T-cell (primary cell): ENCODE data around the gene TRIM34. TPM values are rescaled to one million over a fixed set of nuclear protein-coding genes. Genes with fewer than 3 reads are reported as not detected.
"Not testable (repeated sequence)": the region's sequence is repeated elsewhere in the genome, so short reads cannot be mapped to it uniquely, and the experiment has no call there.

ENCODE experiments used
- ATAC-seq, 4 experiments: fragments of 200-7000 bp in 3 of 4; fragments of 150-1000 bp in 1 of 4; cut with Tn5 transposase; replicated peaks in 1 of 4; 1 replicate in 3 of 4; 2 replicates in 1 of 4; pipeline ENCODE4 v1.10.0; 2021; ENCODE audit warnings: moderate library complexity in 3 of 4, mild to moderate bottlenecking in 2 of 4, moderate number of reproducible peaks in 1 of 4
- CTCF ChIA-PET, 2 donors: fragments of 300-600 bp; sonication (Branson Sonifier 250); formaldehyde crosslinking; loops; one replicate each; lab custom pipeline; 2022; ENCODE audit warnings: antibody characterized with exemption in 2 of 2; lab: Charles Lee
- POLR2A ChIA-PET, 2 donors: fragments of 300-600 bp; sonication (Branson Sonifier 250); formaldehyde crosslinking; loops; one replicate each; lab custom pipeline; 2022; ENCODE audit warnings: antibody characterized with exemption in 2 of 2; lab: Charles Lee
- DNase-seq, 35 experiments: peaks; one replicate each; pipeline versions ENCODE4 v3.0.0 to v3.0.0-alpha.2; 2013 to 2023
- H3K27ac ChIP-seq: one replicate; pipeline ENCODE4 v1.5.1; 2013; ENCODE audit warnings: low read length
- H3K27me3 ChIP-seq, 2 experiments: replicated peaks in 1 of 2; 1 replicate in 1 of 2; 2 replicates in 1 of 2; pipeline versions ENCODE4 v1.6.1 to v1.7.0; 2013; ENCODE audit warnings: low read length in 1 of 2, mixed read lengths in 1 of 2; ENCODE audit not compliant: control insufficient read depth in 2 of 2, insufficient read depth in 2 of 2; ENCODE audit errors: extremely low read depth in 1 of 2
- H3K36me3 ChIP-seq, 2 donors: 1 replicate in 1 of 2; 2 replicates in 1 of 2; pipeline versions ENCODE4 v1.6.1 to v1.7.0; 2013; ENCODE audit warnings: low read length in 1 of 2; ENCODE audit not compliant: control insufficient read depth in 2 of 2, insufficient read depth in 1 of 2; ENCODE audit errors: extremely low read depth in 1 of 2
- H3K4me1 ChIP-seq, 2 experiments: 1 replicate in 1 of 2; 2 replicates in 1 of 2; pipeline versions ENCODE4 v1.6.1 to v1.7.0; 2013; ENCODE audit warnings: low read length in 2 of 2, mixed read lengths in 1 of 2; ENCODE audit not compliant: insufficient read depth in 2 of 2, control insufficient read depth in 1 of 2; ENCODE audit errors: extremely low read depth in 1 of 2
- H3K4me3 ChIP-seq, 2 donors: 1 replicate in 1 of 2; 2 replicates in 1 of 2; pipeline versions ENCODE4 v1.5.1 to v1.7.0; 2013; ENCODE audit warnings: mild to moderate bottlenecking in 2 of 2, low read length in 1 of 2, moderate library complexity in 1 of 2; ENCODE audit not compliant: control insufficient read depth in 1 of 2; ENCODE audit errors: extremely low read depth in 1 of 2
- H3K9me3 ChIP-seq: 2 replicates; pipeline ENCODE4 v1.7.0; 2013
- H3K27ac Mint-ChIP-seq, 2 donors: one replicate each; pipeline ENCODE4 v1.8.0; 2020 to 2021; ENCODE audit warnings: mild to moderate bottlenecking in 2 of 2, mixed read lengths in 2 of 2
- H3K27me3 Mint-ChIP-seq, 2 donors: one replicate each; pipeline ENCODE4 v1.8.0; 2021 to 2022; ENCODE audit warnings: mixed read lengths in 2 of 2
- H3K36me3 Mint-ChIP-seq: one replicate; pipeline ENCODE4 v1.8.0; 2021; ENCODE audit warnings: mixed read lengths
- H3K4me1 Mint-ChIP-seq, 3 donors: one replicate each; pipeline ENCODE4 v1.8.0; 2020 to 2022; ENCODE audit warnings: mixed read lengths in 3 of 3, mild to moderate bottlenecking in 1 of 3
- H3K4me3 Mint-ChIP-seq, 3 donors: one replicate each; pipeline ENCODE4 v1.8.0; 2020 to 2022; ENCODE audit warnings: mild to moderate bottlenecking in 3 of 3, mixed read lengths in 3 of 3, moderate library complexity in 3 of 3
- H3K9me3 Mint-ChIP-seq, 3 donors: one replicate each; pipeline ENCODE4 v1.8.0; 2020 to 2022; ENCODE audit warnings: mixed read lengths in 3 of 3
- WGBS: methylation state at CpG from one replicate; pipeline ENCODE4 v1.1.5; 2013; ENCODE audit warnings: missing lambda C conversion rate; ENCODE audit not compliant: insufficient coverage; 5-methylcytosine and 5-hydroxymethylcytosine counted together
- total RNA-seq, 35 experiments: library from RNA in 6 of 35; stranded (reverse) in 6 of 35; fragments of 120-200 nt in 1 of 35; gene quantifications; one replicate each; pipeline versions ENCODE4 v1.2.1 to v1.2.4 and lab custom pipeline; 2013 to 2026

TRIM34 gene
- total RNA-seq, 5 donors from 2014 or later (not counting 1 experiment from before 2014, with no cell fraction given), result 7.4 to 13.5 (median 10.4) TPM

GRCh38 chr11:5690216-5690615 lies 65.4 kb downstream of the TRIM34 start:
- no peak for DNase-seq
- POLR2A ChIA-PET, result interaction anchor here (0.6 to 1.4 kb wide), 3 partner anchors 11 to 1835 kb away, joined by 3 to 8 read pairs (median 8); no protein-coding TSS in a partner anchor

GRCh38 chr11:5690736-5691135 lies 65.9 kb downstream of the TRIM34 start:
- Mint-ChIP-seq H3K4me3 (peak overlapping the region; percentile 89 to 95 (median 94)), H3K9me3 (no peaks in the 10 kb centered on the region), H3K4me1 (peaks cover 55 to 63% (median 61%) of the 10 kb centered on the region in 3 donors), H3K27me3 (no peaks in the 10 kb centered on the region), H3K36me3 (peaks cover 27% of the 10 kb centered on the region), H3K27ac (peak overlapping the region; percentile 97 to 98)
- Histone ChIP-seq H3K4me1 (peaks cover 22 to 23% of the 10 kb centered on the region in 2 experiments), H3K27ac (peak overlapping the region; percentile 88), H3K36me3 (peaks cover 4 to 14% of the 10 kb centered on the region in 2 donors), H3K4me3 (peak overlapping the region; percentile 66 to 77), H3K27me3 (no peaks in the 10 kb centered on the region), H3K9me3 (no peaks in the 10 kb centered on the region)
- ATAC-seq, result no peak
- peak in 1 of 35 experiments; percentile 22 for DNase-seq
- ChIA-PET POLR2A (interaction anchor here in 1 of 2 donors (0.8 kb wide), 1 partner anchor 13 kb away, joined by 3 read pairs; no protein-coding TSS in a partner anchor), CTCF (interaction anchor here (0.6 to 2.9 kb wide), 5 partner anchors 9 to 66 kb away, joined by 3 to 21 read pairs (median 3); partner anchors contain the start of gene TRIM34 (in 1 of the 2))
- 8% methylated on average over 4 of the region's 5 CpGs for WGBS

More at GRCh38 chr11:5690216-5690615, 65.4 kb downstream of the TRIM34 start:
- Histone ChIP-seq H3K9me3 (no peaks in the 10 kb centered on the region), H3K4me1 (peaks cover 22 to 27% of the 10 kb centered on the region in 2 experiments), H3K27me3 (no peaks in the 10 kb centered on the region), H3K27ac (peak overlapping the region; percentile 88), H3K4me3 (peak overlapping the region; percentile 66 to 77), H3K36me3 (peaks cover 0 to 10% of the 10 kb centered on the region in 2 donors)
- H3K9me3 Mint-ChIP-seq, result no peaks in the 10 kb centered on the region
- H3K4me1 Mint-ChIP-seq, result peaks cover 52 to 60% (median 58%) of the 10 kb centered on the region in 3 donors
- CTCF ChIA-PET, result interaction anchor here (0.6 to 2.9 kb wide), 7 partner anchors 10 to 65 kb away, joined by 3 to 21 read pairs (median 3); partner anchors contain the start of gene TRIM34 (in 1 of the 2)
- ATAC-seq, result peak in 2 of 4 experiments; percentile 3 to 5
- peak overlapping the region; percentile 89 to 95 (median 94) for H3K4me3 Mint-ChIP-seq
- peak overlapping the region; percentile 97 to 98 for H3K27ac Mint-ChIP-seq
- H3K27me3 Mint-ChIP-seq, result no peaks in the 10 kb centered on the region
- peaks cover 24% of the 10 kb centered on the region for H3K36me3 Mint-ChIP-seq
- no CpG with 5 or more reads among the region's 5 CpGs for WGBS

GRCh38 chr11:5691238-5691963 lies 66.6 kb downstream of the TRIM34 start:
- POLR2A ChIA-PET, H3K9me3 ChIP-seq, H3K27me3 ChIP-seq, H3K9me3 Mint-ChIP-seq, ATAC-seq, H3K27me3 Mint-ChIP-seq: not testable (repeated sequence)
- H3K27ac Mint-ChIP-seq, result peak overlapping the region; percentile 97 to 98
- peak in 1 of 35 experiments; percentile 31 for DNase-seq
- H3K36me3 Mint-ChIP-seq, result peaks cover 34% of the 10 kb centered on the region
- peaks cover 58 to 70% (median 64%) of the 10 kb centered on the region in 3 donors for H3K4me1 Mint-ChIP-seq
- H3K4me3 Mint-ChIP-seq, result peak overlapping the region; percentile 89 to 95 (median 94)
- CTCF ChIA-PET, result interaction anchor here (0.9 to 2.9 kb wide), 3 partner anchors 9 to 14 kb away, joined by 3 to 21 read pairs (median 3); no protein-coding TSS in a partner anchor
- Histone ChIP-seq H3K4me3 (peak overlapping the region; percentile 66 to 77), H3K4me1 (peaks cover 22 to 23% of the 10 kb centered on the region in 2 experiments), H3K36me3 (peaks cover 10 to 20% of the 10 kb centered on the region in 2 donors), H3K27ac (peak overlapping the region; percentile 88)
- 0% methylated on average over 1 of the region's 12 CpGs for WGBS

GRCh38 chr11:5691964-5692361 lies 67.2 kb downstream of the TRIM34 start:
- WGBS, result no CpG with 5 or more reads among the region's 3 CpGs
- Mint-ChIP-seq H3K4me1 (peaks cover 64 to 76% (median 68%) of the 10 kb centered on the region in 3 donors), H3K9me3 (no peaks in the 10 kb centered on the region), H3K4me3 (peak overlapping the region; percentile 89 to 95 (median 94)), H3K27ac (peak overlapping the region; percentile 97 to 98), H3K36me3 (peaks cover 39% of the 10 kb centered on the region), H3K27me3 (no peaks in the 10 kb centered on the region)
- peaks cover 10 to 26% of the 10 kb centered on the region in 2 donors for H3K36me3 ChIP-seq
- POLR2A ChIA-PET, result no interaction called here
- no peaks in the 10 kb centered on the region for H3K9me3 ChIP-seq
- H3K27ac ChIP-seq, result peak overlapping the region; percentile 88
- CTCF ChIA-PET, result no interaction called here
- H3K27me3 ChIP-seq, result no peaks in the 10 kb centered on the region
- DNase-seq, result peak in 1 of 35 experiments; percentile 29
- H3K4me3 ChIP-seq, result peak overlapping the region; percentile 66 to 77
- peak; percentile 12 to 41 (median 24) for ATAC-seq
- peaks cover 22 to 23% of the 10 kb centered on the region in 2 experiments for H3K4me1 ChIP-seq

Other genes with a start within 250 kb of the TRIM34 start
- not detected for gene OR51M1, start 241.2 kb upstream of the TRIM34 start, total RNA-seq
- gene OR51Q1, start 202.9 kb upstream of the TRIM34 start, total RNA-seq, result not detected
- gene OR51I1, start 183.5 kb upstream of the TRIM34 start, total RNA-seq, result not detected
- gene OR51I2, start 175.7 kb upstream of the TRIM34 start, total RNA-seq, result not detected
- not detected for gene OR52D1, start 136.3 kb upstream of the TRIM34 start, total RNA-seq
- gene UBQLN3, start 115.0 kb upstream of the TRIM34 start, total RNA-seq, result under 1 TPM in 3 of 5 donors, not detected in 2; 0.16 to 0.37 (median 0.25) TPM
- gene UBQLNL, start 108.3 kb upstream of the TRIM34 start, total RNA-seq, result 1 to 10 TPM in 1 of 5 donors, under 1 TPM in 4; 0.46 to 1.0 (median 0.63) TPM
- under 1 TPM in 2 of 5 donors, not detected in 3; 0.25 to 0.26 TPM for gene OR52H1, start 76.5 kb upstream of the TRIM34 start, total RNA-seq
- not detected for gene OR52B6, start 44.1 kb upstream of the TRIM34 start, total RNA-seq
- under 1 TPM in 2 of 5 donors, not detected in 3; 0.13 to 0.14 TPM for gene TRIM6, start 28.4 kb upstream of the TRIM34 start, total RNA-seq
- 10 to 100 TPM; 17.6 to 38.2 (median 31.6) TPM for gene TRIM5, start 60.1 kb downstream of the TRIM34 start, total RNA-seq
- gene TRIM22, start 64.8 kb downstream of the TRIM34 start, total RNA-seq, result 100 to 1,000 TPM; 256 to 397 (median 320) TPM
- under 1 TPM; 0.20 to 0.78 (median 0.37) TPM for gene OR56B1, start 111.4 kb downstream of the TRIM34 start, total RNA-seq
- gene OR52N4, start 129.2 kb downstream of the TRIM34 start, total RNA-seq, result 1 to 10 TPM; 1.4 to 3.8 (median 2.3) TPM
- gene OR52N5, start 158.4 kb downstream of the TRIM34 start, total RNA-seq, result not detected
- not detected for gene OR52N1, start 166.3 kb downstream of the TRIM34 start, total RNA-seq
- not detected for gene OR52N2, start 183.9 kb downstream of the TRIM34 start, total RNA-seq
- not detected for gene OR52E6, start 216.9 kb downstream of the TRIM34 start, total RNA-seq
- not detected for gene OR52E8, start 232.7 kb downstream of the TRIM34 start, total RNA-seq